Keratinocyte (primary cell): ENCODE results near the gene CDHR4. TPM values are rescaled to one million over a fixed set of nuclear protein-coding genes. Genes with fewer than 3 reads are reported as not detected.
A peak's percentile ranks its signal among the peaks of the same experiment; 100 is the strongest.

Experiments
- DNase-seq: peaks from one replicate; pipeline ENCODE4 v3.0.0-alpha.2; 2011; ENCODE audit warnings: low read depth, missing footprints, low spot score
- FAIRE-seq: peaks from 2 replicates; lab custom pipeline; 2011; peaks lifted over from hg19 to GRCh38; lab: Jason Lieb, UNC
- H2AFZ ChIP-seq: 2 replicates; pipeline ENCODE4 v1.6.0; 2012; ENCODE audit warnings: low read length, control low read depth, inconsistent platforms; ENCODE audit not compliant: control insufficient read depth
- H3K27ac ChIP-seq: 2 replicates; pipeline ENCODE4 v1.5.1; 2011; ENCODE audit warnings: low read length; ENCODE audit not compliant: control insufficient read depth, insufficient read depth
- H3K27me3 ChIP-seq: 3 replicates; pipeline ENCODE4 v1.6.0; 2011; ENCODE audit warnings: low read length; ENCODE audit not compliant: control insufficient read depth, insufficient read depth; ENCODE audit errors: extremely low read depth
- H3K36me3 ChIP-seq, 2 experiments: 2 replicates in 1 of 2; 3 replicates in 1 of 2; pipeline ENCODE4 v1.5.1; 2011; ENCODE audit warnings: low read length in 2 of 2, mild to moderate bottlenecking in 1 of 2; ENCODE audit not compliant: control insufficient read depth in 2 of 2, insufficient read depth in 2 of 2; ENCODE audit errors: extremely low read depth in 1 of 2
- H3K4me1 ChIP-seq: 3 replicates; pipeline ENCODE4 v1.5.1; 2011; ENCODE audit warnings: low read length; ENCODE audit not compliant: control insufficient read depth, insufficient read depth; ENCODE audit errors: extremely low read depth
- H3K4me2 ChIP-seq: 3 replicates; pipeline ENCODE4 v1.6.0; 2011; ENCODE audit warnings: low read depth, low read length; ENCODE audit not compliant: control insufficient read depth, insufficient read depth; ENCODE audit errors: extremely low read depth
- H3K4me3 ChIP-seq, 3 experiments: fragments of 200-600 bp in 1 of 3; sonication (generic) in 1 of 3; 2 replicates in 2 of 3; 3 replicates in 1 of 3; pipeline ENCODE4 v1.5.1; 2011 to 2016; ENCODE audit warnings: low read length in 3 of 3, mild to moderate bottlenecking in 3 of 3, control low read depth in 2 of 3, inconsistent platforms in 1 of 3, low read depth in 1 of 3, mixed read lengths in 1 of 3, mixed run types in 1 of 3, moderate library complexity in 1 of 3; ENCODE audit not compliant: control insufficient read depth in 2 of 3, insufficient read depth in 2 of 3; ENCODE audit errors: extremely low read depth in 1 of 3
- H3K79me2 ChIP-seq: 2 replicates; pipeline ENCODE4 v1.6.0; 2012; ENCODE audit warnings: low read length; ENCODE audit not compliant: control insufficient read depth, insufficient read depth
- H3K9ac ChIP-seq: 3 replicates; pipeline ENCODE4 v1.6.0; 2011; ENCODE audit warnings: low read length; ENCODE audit not compliant: control insufficient read depth, insufficient read depth; ENCODE audit errors: extremely low read depth
- H3K9me1 ChIP-seq: 3 replicates; pipeline ENCODE4 v1.6.0; 2011; ENCODE audit warnings: low read length; ENCODE audit not compliant: control insufficient read depth, insufficient read depth; ENCODE audit errors: extremely low read depth
- H3K9me3 ChIP-seq: 2 replicates; pipeline ENCODE4 v1.5.1; 2012; ENCODE audit warnings: low read depth, low read length; ENCODE audit not compliant: control insufficient read depth
- H4K20me1 ChIP-seq: 3 replicates; pipeline ENCODE4 v1.6.0; 2011; ENCODE audit warnings: low read length; ENCODE audit not compliant: control insufficient read depth, insufficient read depth; ENCODE audit errors: extremely low read depth
- CTCF ChIP-seq, 3 experiments: IDR thresholded peaks in 1 of 3; conservative IDR thresholded peaks in 1 of 3; optimal IDR thresholded peaks in 1 of 3; 2 replicates in 2 of 3; 3 replicates in 1 of 3; pipeline versions ENCODE3 to v1.5.1; 2011; ENCODE audit warnings: low read length in 3 of 3, mild to moderate bottlenecking in 3 of 3, moderate library complexity in 2 of 3, control low read depth in 1 of 3, inconsistent platforms in 1 of 3; ENCODE audit not compliant: insufficient read depth in 2 of 3; ENCODE audit errors: extremely low read depth in 1 of 3
- EZH2 ChIP-seq: IDR thresholded peaks from one replicate; pipeline ENCODE4 v1.6.1; 2012; ENCODE audit warnings: inconsistent platforms, mild to moderate bottlenecking, low read length, moderate library complexity
- dilution Hi-C: fragments of 300-500 bp; cut with MboI; formaldehyde crosslinking; loops from one replicate; pipeline ENCODE4 v1.7.0; 2020; ENCODE audit warnings: low sequenced_read_pairs; ENCODE audit not compliant: extremely low pct_ligation_motif_present
- polyA plus RNA-seq, 5 experiments: library from polyadenylated mRNA; depleted of rRNA in 3 of 5; stranded (reverse) in 3 of 5; stranded (forward) in 1 of 5; unstranded in 1 of 5; fragments of >200 nt; gene quantifications; 1 replicate in 1 of 5; 2 replicates in 3 of 5; 3 replicates in 1 of 5; pipeline versions ENCODE4 v1.2.1 to v1.2.3, GENCODE V29; 2011 to 2012; ENCODE audit warnings: missing spikeins in 2 of 5, low read depth in 1 of 5, low replicate concordance in 1 of 5

The CDHR4 gene
- polyA plus RNA-seq, 1 donor (not counting 4 experiments of a cell fraction or from before 2014, with no cell fraction given): not detected

DNA sequence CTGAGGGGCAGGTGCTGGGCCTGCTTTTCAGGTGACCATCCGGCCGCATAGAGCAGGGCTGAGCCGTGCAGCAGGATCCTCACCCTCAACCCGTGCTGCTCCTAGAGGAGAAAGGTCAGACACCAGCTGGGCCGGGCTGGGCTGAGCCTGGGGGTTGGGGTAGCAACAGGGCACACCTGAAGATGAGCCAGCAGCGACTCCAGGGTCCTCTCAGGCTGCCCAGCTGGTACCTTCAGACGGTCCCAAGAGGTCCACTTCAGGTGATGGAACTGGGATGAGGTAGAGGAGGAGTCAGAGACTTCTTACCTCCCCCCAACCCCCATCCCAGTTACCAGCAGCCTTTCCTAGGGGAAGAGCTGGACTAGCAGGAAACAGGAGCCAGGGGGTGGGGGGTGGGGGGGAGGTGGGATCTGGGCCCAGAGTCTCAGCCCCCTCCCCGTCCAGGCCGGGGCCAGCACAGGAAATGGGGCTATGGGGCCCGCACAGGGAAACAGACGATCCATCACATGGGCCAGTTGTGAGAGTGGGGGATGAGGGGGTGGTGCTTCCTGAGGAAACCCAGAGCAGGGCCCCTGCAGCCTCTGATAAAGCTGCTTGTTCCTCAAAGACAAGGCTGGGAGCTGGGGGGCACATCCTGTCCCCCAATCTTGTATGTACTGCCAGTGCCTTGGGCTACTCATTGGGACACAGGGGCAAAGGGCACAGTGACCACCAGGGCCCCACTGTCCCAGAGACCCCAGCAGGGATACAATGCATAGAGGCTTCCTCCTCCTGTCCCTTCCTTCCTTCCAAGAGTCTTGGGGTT lies 6.4 kb upstream of the CDHR4 start:
- dilution Hi-C loops: no loop called here
- no peak overlapping the region for H2AFZ ChIP-seq
- no peak overlapping the region for H3K4me3 ChIP-seq
- H3K9me1 ChIP-seq: peaks cover 6% of the 10 kb centered on the region
- peaks cover 12% of the 10 kb centered on the region for H3K79me2 ChIP-seq
- H3K36me3 ChIP-seq: peaks cover 0 to 14% of the 10 kb centered on the region in 2 experiments
- peaks cover 7% of the 10 kb centered on the region for H4K20me1 ChIP-seq
- H3K27me3 ChIP-seq: no peaks in the 10 kb centered on the region
- no peak for TF ChIP-seq EZH2
- no peak for TF ChIP-seq CTCF (optimal IDR thresholded peaks at IDR 0.05 in 1 of 3, IDR thresholded peaks at IDR 0.05 in 1 of 3, conservative IDR thresholded peaks at IDR 0.05 in 1 of 3; ENCODE audit: extremely low read depth in 1 of 3, insufficient read depth in 2 of 3, low read length in 3 of 3)
- no peak for DNase-seq
- H3K9ac ChIP-seq: no peak overlapping the region
- no peaks in the 10 kb centered on the region for H3K9me3 ChIP-seq
- H3K4me1 ChIP-seq: peaks cover 40% of the 10 kb centered on the region
- no peak overlapping the region for H3K4me2 ChIP-seq
- no peak for FAIRE-seq
- no peak overlapping the region for H3K27ac ChIP-seq

- Histone ChIP-seq H2AFZ (no peak overlapping the region), H3K9me3 (no peaks in the 10 kb centered on the region), H3K36me3 (peaks cover 0 to 14% of the 10 kb centered on the region in 2 experiments), H3K4me1 (peaks cover 40% of the 10 kb centered on the region), H3K4me3 (no peak overlapping the region), H3K4me2 (peak overlapping the region; percentile 9), H3K9me1 (peaks cover 6% of the 10 kb centered on the region), H3K27me3 (no peaks in the 10 kb centered on the region), H3K9ac (no peak overlapping the region), H3K79me2 (peaks cover 12% of the 10 kb centered on the region), H3K27ac (no peak overlapping the region), H4K20me1 (peaks cover 7% of the 10 kb centered on the region)
- FAIRE-seq (no peak), DNase-seq (no peak)
- TF ChIP-seq EZH2: no peak
- no peak for TF ChIP-seq CTCF (optimal IDR thresholded peaks at IDR 0.05 in 1 of 3, IDR thresholded peaks at IDR 0.05 in 1 of 3, conservative IDR thresholded peaks at IDR 0.05 in 1 of 3; ENCODE audit: extremely low read depth in 1 of 3, insufficient read depth in 2 of 3, low read length in 3 of 3)
- dilution Hi-C loops: no loop called here
These were observed 5.7 kb upstream of the CDHR4 start for GRCh38 chr3:49805367-49805782.
